Measurements from ENCODE around the gene SLC17A1.

The SLC17A1 gene

DNA sequence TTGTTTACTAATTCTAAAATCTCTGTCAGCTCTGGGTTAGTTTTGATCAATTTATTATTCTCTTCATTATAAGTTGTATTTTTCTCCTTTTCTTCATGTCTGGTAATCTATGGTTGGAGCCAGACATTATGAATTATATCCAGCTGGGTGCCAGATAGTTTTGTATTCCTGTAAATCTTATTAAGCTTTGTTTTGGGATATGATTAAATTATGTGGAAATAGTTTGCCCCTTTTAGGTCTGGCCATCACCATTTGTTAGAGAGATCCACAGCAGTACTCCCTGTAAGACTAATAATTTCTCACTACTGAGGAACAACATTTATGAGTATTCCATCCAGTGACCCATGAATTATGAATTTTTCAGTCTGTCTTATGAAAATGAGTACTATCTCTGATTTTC lies 20.9 kb upstream of the SLC17A1 start:
- H3K27ac ChIP-seq, result no peak overlapping the region
- TF ChIP-seq CTCF (conservative IDR thresholded peaks at IDR 0.05), result no peak

GRCh38 chr6:25851961-25852360 lies 20.1 kb upstream of the SLC17A1 start:
- TF ChIP-seq CTCF (conservative IDR thresholded peaks at IDR 0.05), result no peak
- no peak overlapping the region for H3K27ac ChIP-seq

GRCh38 chr6:25844518-25844917 lies 12.7 kb upstream of the SLC17A1 start:
- TF ChIP-seq CTCF (conservative IDR thresholded peaks at IDR 0.05), result no peak
- no peak overlapping the region for H3K27ac ChIP-seq

DNA sequence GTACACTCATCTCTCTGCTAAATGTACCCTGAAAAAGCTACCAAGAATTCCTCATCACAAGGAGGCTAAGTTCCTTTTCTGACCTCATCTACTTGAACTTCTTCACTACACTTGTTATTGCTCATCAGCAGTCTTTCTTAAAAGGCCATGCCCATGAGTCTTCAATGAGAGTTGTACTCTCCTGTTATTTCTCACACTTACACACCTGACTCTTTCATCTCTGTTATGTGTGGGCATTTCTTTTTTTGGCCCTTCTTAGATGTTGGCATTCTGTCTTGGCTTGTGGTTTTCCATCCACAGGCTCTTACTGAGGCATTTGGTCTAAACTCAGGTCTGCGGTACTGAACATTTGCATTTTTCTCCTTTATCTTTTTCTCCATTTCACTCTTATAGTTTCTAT lies 10.7 kb upstream of the SLC17A1 start:
- H3K27ac ChIP-seq, result no peak overlapping the region
- no peak for TF ChIP-seq CTCF (conservative IDR thresholded peaks at IDR 0.05)

- H3K27ac ChIP-seq, result no peak overlapping the region
- no peak for TF ChIP-seq CTCF (conservative IDR thresholded peaks at IDR 0.05)
Observed at GRCh38 chr6:25835442-25836283, 3.8 kb upstream of the SLC17A1 start.

GRCh38 chr6:25834950-25835349 lies 3.1 kb upstream of the SLC17A1 start:
- no peak for TF ChIP-seq CTCF (conservative IDR thresholded peaks at IDR 0.05)
- H3K27ac ChIP-seq, result no peak overlapping the region

DNA sequence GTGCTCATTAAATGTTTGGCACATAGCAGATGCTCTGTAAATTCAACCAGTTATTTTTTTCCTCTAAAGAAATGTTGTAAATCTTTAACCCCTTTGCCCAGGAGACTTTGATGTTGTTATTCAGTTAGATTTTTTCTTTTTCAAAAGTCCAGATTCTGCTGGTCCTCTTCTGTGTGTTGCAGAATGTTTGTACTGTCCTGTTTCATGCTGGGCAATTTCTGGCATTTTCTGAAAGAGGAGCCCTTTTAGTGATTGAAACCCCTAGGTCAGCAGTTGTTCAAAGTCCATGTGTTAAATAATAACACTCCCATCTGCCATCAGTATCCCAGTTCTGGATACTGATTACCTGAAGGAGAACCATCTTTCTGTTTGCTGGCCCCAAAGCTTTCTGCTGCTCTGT lies 1.3 kb upstream of the SLC17A1 start:
- no peak for TF ChIP-seq CTCF (conservative IDR thresholded peaks at IDR 0.05)
- H3K27ac ChIP-seq, result no peak overlapping the region
